Amygdala (tissue), 56 donors: ENCODE results near the gene CCDC192.
"Not testable (repeated sequence)": the region's sequence is repeated elsewhere in the genome, so short reads cannot be mapped to it uniquely, and the experiment has no call there.

ENCODE experiments used
- DNase-seq, 56 donors: peaks; one replicate each; lab custom pipeline; 2025; lab: John Stamatoyannopoulos, UW

The CCDC192 gene

GRCh38 chr5:127758766-127759283 lies 55.6 kb downstream of the CCDC192 start:
- no peak for DNase-seq

GRCh38 chr5:127761869-127762268 lies 58.7 kb downstream of the CCDC192 start:
- DNase-seq = no peak

DNA sequence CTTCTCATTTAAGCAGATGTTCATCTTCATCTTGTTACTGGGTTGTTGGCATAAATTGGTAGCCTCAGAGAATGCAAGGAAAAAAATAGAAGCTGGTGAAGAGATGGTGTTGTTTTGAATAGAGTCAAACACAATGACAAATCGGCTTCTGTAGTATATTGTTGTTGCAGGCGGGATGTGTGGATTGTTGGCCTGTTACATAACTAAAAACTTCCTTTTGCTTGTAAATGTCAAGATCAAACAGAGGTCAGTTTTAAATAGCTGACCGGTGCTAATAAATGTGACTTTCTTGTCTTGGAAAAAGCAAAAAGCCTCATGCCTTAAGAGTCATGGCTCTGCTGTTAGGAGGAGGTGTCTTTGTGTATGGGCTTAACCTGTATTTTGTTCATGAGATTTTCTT lies 59.2 kb downstream of the CCDC192 start:
- DNase-seq = no peak

GRCh38 chr5:127766676-127767335 lies 63.6 kb downstream of the CCDC192 start:
- no peak for DNase-seq

DNA sequence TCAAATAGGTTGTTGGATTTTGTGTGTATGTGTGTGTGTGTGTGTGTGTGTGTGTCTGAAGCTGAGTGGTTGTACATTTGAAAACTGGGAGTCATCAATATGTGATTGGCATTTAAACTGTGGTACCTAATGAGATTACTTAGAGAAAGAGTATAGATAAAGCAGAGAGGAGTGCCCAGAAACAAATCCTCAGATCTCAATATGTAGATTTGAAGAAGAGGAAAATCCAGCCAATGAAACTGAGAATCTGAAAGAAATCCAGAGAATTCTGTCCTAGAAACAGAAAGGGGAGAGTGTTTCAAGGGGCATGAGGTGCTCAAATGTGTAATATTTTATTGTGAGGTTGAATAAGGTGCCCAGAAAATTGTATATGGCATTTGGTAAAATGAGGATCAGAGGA lies 66.2 kb downstream of the CCDC192 start:
- DNase-seq = no peak

DNA sequence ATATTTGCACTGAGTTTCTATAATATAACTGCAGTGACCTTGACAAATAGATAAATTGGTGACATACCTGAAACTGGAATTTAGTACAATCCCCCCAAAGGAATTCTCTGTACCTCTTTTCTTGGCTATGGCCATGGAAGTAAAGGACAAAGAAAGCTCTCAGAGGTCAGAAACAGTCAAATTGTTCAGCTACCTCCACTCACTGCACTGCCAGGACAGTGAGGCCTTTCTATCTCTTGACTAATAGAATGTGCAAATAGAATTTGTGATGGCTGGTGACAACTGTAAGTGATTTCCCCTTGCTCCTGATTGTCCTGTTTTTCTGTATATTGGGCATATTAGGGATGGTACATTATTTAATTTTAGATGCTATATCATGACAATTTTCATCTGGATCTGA lies 67.1 kb downstream of the CCDC192 start:
- DNase-seq = no peak

DNA sequence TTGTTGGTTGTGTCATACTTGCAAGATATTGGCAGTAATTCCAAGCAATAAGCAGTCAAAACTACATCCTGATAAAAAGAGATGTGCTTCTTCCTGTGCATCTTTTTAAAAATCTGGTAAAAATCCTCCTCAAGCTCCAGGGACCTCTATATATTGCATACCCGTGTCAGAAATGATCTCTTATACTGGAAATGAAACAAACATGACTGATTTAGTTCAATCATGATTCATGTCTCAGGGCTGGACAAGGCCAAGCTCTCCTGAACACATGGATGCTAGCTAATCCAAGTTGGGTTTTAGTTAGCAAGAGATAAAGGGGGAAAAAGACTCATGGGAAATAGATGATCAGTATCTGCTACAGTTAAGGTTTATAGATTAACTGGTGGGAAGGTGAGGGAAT lies 69.3 kb downstream of the CCDC192 start:
- DNase-seq = no peak

- DNase-seq = no peak
Observed at GRCh38 chr5:127774221-127774620, 71.0 kb downstream of the CCDC192 start.

- DNase-seq = no peak
Observed at GRCh38 chr5:127776477-127776876, 73.3 kb downstream of the CCDC192 start.

DNA sequence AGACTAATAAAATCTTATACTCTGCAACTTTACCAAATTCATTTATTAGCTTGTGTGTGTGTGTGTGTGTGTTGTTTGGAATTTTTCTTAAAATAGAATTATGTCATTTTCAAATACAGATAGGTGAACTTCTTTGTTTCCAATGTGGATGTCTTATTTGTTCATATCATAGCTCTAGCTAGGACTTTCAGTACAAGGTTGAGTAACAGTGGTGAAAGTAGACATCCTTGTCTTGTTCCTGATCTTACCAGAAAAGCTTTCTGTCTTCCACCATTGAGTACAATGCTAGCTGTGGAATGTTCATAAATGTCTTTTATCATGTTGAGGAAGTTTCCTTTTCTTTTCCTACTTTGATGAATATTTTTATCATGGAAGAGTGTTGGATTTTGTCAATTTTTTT lies 74.8 kb downstream of the CCDC192 start:
- no peak for DNase-seq

DNA sequence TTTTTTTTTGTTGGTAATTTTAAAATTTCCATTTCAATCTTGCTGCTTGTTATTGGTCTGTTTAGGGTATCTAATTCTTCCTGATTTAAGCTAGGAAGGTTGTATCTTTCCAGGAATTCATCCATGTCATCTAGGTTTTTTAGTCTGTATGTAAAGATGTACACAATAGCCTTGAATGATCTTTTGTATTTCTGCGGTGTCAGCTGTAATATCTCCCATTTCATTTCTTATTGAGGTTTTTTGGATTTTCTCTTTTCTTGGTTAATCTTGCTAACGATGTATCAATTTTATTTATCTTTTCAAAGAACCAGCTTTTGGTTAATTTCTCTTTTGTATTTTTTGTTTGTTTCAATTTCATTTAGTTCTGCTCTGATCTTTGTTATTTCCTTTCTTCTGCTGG lies 79.3 kb downstream of the CCDC192 start:
- DNase-seq = not testable (repeated sequence)

GRCh38 chr5:127785098-127785927 lies 82.1 kb downstream of the CCDC192 start:
- no peak for DNase-seq

- DNase-seq = no peak
Observed at GRCh38 chr5:127791439-127791838, 88.2 kb downstream of the CCDC192 start.

GRCh38 chr5:127791908-127792307 lies 88.7 kb downstream of the CCDC192 start:
- not testable (repeated sequence) for DNase-seq

- no peak for DNase-seq
Observed at GRCh38 chr5:127793052-127793451, 89.9 kb downstream of the CCDC192 start.

- DNase-seq = no peak
Observed at GRCh38 chr5:127793879-127794278, 90.7 kb downstream of the CCDC192 start.

GRCh38 chr5:127796211-127796610 lies 93.0 kb downstream of the CCDC192 start:
- DNase-seq = no peak

DNA sequence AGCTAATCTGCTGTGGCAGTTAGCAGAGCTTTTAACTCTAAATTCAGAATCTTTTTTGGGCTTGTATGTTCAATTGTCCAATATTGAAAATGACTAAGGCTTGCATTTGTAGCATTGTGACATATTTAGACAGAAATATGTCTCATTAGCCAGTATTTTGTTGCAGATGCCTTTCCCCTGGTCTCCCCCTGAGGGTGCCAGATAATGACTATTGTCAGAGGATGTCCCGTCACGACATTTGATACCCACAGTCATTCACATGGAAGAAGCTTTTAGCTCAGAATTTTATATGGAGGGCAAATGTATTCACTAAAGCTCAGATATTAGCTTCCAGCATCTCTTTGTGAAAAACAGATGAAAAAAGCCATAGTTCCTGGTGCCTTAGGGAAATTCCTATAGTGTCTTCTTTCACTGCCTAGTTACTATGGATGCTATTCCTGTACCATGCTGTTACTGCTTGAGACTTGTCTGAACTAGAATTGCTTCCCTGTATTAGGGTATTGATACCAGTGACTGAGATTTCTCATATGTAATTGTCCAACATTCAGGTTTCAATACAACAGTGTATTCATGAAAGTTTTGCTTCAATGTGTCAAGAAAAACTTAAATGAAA lies 96.2 kb downstream of the CCDC192 start:
- DNase-seq = peak in 1 of 56 donors; percentile 2

DNA sequence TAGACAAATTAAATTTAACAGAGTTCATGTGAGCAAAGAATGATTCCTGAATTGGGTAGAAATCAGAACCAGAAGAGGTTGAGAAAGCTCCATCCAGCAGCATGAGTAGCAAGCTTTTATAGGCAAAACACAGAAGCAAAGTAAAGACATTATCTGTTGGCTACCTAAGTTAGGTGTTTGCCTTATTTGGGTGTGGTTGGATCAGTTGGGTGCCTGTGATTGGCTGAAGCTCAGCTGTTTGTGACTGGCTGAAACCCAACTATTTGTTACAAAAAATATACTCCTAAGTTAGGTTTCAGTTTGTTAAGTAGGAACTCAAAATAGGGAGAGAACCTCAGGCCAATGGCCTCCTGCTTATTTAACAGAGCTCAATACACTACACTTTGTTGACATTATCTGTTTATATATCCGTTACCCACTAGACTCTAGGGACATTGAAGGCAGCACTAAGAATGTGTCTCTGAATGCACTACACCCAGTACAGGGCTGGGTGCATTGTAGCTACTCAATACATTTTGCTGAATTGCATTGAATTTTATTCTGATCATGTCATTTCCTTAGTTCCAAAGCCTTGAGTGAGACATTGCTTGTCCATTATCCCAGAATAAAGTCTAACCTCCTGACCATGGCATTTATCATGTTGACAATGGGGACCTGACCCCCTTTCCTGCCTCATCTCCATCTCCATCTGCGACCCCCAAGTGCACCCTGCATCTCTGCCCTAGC lies 98.7 kb downstream of the CCDC192 start:
- DNase-seq = no peak

DNA sequence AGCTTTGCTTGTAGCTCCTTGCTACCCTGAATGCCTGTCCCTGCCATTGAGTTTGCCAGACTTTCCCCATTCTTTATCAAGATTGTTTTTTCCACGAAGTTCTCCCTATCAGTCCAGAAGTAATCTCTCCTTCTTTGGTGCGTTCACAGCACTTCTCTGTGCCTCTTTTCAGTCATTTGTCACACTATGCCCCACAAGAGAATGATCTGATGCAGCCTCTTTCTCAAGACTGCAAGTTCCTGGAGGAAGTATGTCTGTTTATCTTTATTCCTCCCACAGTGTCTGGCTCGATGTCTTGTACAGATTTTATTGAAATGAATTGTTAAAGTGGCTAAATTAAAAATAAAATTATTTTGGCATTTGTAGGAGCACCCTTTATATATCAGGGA lies 99.3 kb downstream of the CCDC192 start:
- DNase-seq = peak in 1 of 56 donors; percentile 1
